Rectal smooth muscle tissue (tissue), 1 donor: ENCODE measurements around the gene DNMT1.

ENCODE experiments used
- H3K27ac ChIP-seq: one replicate; pipeline ENCODE4 v1.7.0; 2013; ENCODE audit warnings: low read depth, low read length, inconsistent platforms
- H3K27me3 ChIP-seq: one replicate; pipeline ENCODE4 v1.7.0; 2013; ENCODE audit warnings: low read length; ENCODE audit not compliant: control insufficient read depth, insufficient read depth
- H3K36me3 ChIP-seq: one replicate; pipeline ENCODE4 v1.7.0; 2013; ENCODE audit warnings: low read length; ENCODE audit not compliant: control insufficient read depth, insufficient read depth
- H3K4me1 ChIP-seq: one replicate; pipeline ENCODE4 v1.7.0; 2013; ENCODE audit warnings: low read length; ENCODE audit not compliant: control insufficient read depth, insufficient read depth
- H3K4me3 ChIP-seq: one replicate; pipeline ENCODE4 v1.7.0; 2013; ENCODE audit warnings: low read length
- H3K9ac ChIP-seq: one replicate; pipeline ENCODE4 v1.7.0; 2013; ENCODE audit warnings: low read length

Gene DNMT1

DNA sequence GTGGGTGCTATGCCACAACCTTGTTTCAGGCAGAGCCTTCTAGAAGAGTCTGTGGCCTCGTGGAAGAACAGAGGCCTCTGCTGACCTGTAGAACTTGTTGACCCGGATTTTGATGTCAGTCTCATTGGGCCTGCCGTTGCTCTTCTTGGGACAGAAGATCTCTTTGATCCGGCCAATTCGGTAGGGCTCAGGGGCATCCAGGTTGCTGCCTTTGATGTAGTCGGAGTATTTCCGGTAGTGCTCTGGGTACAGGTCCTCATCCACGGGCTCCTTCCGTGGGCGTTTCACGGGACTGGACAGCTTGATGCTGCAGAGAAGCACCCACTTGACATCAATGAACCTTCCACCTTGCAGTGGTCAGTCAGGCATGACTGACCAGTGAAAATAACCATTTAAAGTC, 51.1 kb downstream of the DNMT1 start:
- no peak overlapping the region for H3K27ac ChIP-seq

DNA sequence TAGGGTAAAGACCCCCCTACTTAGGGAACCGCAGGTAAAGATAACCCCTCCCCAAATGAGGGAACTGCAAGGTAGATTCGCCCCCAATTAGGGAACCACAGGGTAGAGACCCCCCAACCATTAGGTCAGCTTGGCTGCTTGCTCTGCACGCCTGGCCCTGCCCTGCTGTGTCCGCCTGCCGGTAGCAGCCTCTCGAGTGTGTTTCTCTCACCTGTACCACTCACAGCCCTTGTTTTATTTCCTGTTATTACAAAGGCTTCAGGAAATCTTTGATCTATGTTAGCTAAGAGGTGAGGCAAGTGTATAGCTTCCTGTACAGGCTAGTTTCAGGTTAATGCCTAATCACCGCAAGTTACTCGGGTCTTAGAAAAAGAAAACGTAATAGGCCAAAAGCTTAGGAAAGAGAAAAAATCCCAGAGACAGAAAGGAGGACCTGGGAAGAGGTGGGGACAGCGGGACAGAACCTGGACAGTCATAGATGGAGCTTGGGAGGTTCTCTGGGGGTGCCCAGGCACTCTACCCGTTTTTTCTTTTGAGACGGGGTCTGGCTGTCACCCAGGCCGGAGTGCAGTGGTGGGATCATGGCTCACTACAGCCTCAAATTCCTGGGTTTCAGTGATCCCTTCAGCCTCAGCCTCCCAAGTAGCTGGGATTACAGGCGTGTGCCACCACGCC, 51.9 kb downstream of the DNMT1 start:
- no peaks in the 10 kb centered on the region for H3K4me1 ChIP-seq
- no peak overlapping the region for H3K9ac ChIP-seq
- H3K4me3 ChIP-seq, result no peak overlapping the region
- H3K27me3 ChIP-seq, result no peaks in the 10 kb centered on the region
- H3K27ac ChIP-seq, result no peak overlapping the region
- peaks cover 41% of the 10 kb centered on the region for H3K36me3 ChIP-seq

More for the DNA sequence above, 51.1 kb downstream of the DNMT1 start:
- Histone ChIP-seq H3K4me3 (no peak overlapping the region), H3K9ac (no peak overlapping the region), H3K36me3 (peaks cover 39% of the 10 kb centered on the region), H3K27me3 (no peaks in the 10 kb centered on the region), H3K4me1 (no peaks in the 10 kb centered on the region)

DNA sequence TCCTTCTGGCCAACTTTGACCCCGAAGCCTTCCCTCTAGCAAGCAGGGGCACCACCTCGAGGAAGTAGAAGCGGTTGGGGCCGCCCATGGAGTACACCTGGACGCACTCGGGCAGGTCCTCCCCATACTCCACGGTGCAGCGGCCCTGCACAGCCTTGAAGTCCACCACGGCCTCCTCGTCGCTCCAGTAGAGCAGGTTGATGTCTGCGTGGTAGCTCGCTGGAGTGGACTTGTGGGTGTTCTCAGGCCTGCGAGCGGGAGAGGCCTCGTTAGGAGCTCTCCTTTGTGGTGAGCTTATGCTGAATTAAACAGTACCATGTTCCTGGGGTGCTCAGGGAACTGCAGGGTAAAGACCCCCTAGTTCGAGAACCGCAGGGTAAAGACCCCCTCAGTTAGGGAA, 52.8 kb downstream of the DNMT1 start:
- Histone ChIP-seq H3K27ac (no peak overlapping the region), H3K9ac (no peak overlapping the region), H3K27me3 (no peaks in the 10 kb centered on the region), H3K4me1 (no peaks in the 10 kb centered on the region), H3K4me3 (no peak overlapping the region), H3K36me3 (peaks cover 48% of the 10 kb centered on the region)

DNA sequence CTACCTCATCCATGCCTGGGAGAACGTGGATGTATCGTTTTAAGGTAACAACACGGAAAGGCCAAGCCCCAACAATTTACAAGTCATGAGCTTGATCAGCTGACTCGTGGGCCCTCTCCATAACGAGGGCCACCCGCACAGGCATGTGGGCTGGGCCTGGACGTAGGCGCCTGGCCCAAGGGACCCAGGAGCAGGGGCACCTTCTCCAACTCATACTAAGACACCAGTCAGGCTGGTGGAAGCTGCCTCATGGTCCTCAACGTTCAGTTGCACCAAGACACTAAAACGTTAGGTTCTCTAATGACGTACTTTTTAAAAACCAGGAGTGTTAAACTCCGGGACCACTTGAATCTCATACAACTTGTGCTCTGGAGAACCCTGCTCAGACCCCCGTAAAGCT, 53.3 kb downstream of the DNMT1 start:
- no peak overlapping the region for H3K9ac ChIP-seq
- peaks cover 47% of the 10 kb centered on the region for H3K36me3 ChIP-seq
- H3K4me1 ChIP-seq, result no peaks in the 10 kb centered on the region
- H3K27me3 ChIP-seq, result no peaks in the 10 kb centered on the region
- no peak overlapping the region for H3K27ac ChIP-seq
- no peak overlapping the region for H3K4me3 ChIP-seq

DNA sequence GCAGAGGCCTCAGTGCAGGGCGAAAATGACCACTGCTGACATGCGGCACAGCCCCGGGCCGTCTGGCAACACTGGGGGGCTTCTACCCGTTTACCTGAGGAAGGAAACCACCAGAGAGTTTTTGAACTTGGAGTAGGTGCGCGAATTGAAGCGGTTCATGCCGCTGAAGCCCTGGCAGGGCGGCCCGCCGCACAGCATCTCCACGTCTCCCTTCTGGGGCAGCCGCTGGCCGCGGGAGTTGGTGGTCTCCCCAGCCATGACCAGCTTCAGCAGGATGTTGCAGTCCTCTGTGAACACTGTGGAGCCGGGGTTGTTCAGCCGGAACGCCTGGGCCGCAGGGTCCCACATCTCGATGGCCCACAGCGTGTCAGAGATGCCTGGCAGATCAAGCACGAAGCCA, 54.8 kb downstream of the DNMT1 start:
- no peak overlapping the region for H3K9ac ChIP-seq
- no peak overlapping the region for H3K4me3 ChIP-seq
- no peaks in the 10 kb centered on the region for H3K4me1 ChIP-seq
- no peaks in the 10 kb centered on the region for H3K27me3 ChIP-seq
- no peak overlapping the region for H3K27ac ChIP-seq
- peaks cover 42% of the 10 kb centered on the region for H3K36me3 ChIP-seq

DNA sequence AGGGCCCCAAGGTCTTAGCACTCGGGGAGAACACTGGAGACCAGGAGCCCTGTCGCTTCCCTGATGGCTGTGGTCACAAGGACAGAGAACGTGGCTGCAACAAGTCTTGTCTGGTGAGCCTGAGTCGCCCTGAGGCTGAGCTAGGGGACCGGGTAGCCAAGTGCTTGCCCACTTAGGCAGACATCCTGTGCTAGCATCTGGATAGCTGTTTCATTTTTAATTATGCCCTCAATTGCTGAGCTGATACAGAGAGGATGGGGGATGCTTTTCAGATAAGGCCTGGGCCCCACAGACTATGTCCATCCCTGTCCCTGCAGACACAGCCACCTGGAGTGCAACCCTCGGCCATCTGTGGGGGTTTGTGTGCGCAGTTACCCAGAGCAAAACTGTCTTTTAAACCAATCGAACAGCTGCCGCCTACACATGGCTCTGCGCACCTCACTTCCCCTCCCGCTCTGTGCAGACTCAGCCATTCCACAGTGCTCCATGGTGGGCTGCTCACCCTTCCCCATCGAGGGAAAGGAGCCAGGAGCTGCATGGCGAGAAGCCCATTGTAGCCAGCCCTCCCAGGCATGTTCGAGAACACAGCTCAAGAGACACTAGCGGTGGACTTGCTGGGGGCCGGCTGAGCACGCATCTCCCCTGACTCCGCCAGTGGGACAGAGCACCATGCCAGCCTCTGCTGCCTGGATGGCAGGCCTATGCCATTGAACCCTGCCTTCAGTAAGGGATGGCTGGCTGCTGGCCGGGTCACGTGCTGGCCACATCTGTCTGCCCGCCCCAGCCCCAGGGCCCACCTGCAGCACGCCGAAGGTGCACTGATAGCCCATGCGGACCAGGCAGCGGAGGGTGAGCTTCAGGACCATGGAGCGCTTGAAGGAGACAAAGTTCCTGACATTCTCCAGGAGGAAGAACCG, 55.6 kb downstream of the DNMT1 start:
- H3K27ac ChIP-seq, result no peak overlapping the region
- H3K9ac ChIP-seq, result no peak overlapping the region
- peaks cover 36% of the 10 kb centered on the region for H3K36me3 ChIP-seq
- H3K4me1 ChIP-seq, result no peaks in the 10 kb centered on the region
- H3K4me3 ChIP-seq, result no peak overlapping the region
- H3K27me3 ChIP-seq, result no peaks in the 10 kb centered on the region

DNA sequence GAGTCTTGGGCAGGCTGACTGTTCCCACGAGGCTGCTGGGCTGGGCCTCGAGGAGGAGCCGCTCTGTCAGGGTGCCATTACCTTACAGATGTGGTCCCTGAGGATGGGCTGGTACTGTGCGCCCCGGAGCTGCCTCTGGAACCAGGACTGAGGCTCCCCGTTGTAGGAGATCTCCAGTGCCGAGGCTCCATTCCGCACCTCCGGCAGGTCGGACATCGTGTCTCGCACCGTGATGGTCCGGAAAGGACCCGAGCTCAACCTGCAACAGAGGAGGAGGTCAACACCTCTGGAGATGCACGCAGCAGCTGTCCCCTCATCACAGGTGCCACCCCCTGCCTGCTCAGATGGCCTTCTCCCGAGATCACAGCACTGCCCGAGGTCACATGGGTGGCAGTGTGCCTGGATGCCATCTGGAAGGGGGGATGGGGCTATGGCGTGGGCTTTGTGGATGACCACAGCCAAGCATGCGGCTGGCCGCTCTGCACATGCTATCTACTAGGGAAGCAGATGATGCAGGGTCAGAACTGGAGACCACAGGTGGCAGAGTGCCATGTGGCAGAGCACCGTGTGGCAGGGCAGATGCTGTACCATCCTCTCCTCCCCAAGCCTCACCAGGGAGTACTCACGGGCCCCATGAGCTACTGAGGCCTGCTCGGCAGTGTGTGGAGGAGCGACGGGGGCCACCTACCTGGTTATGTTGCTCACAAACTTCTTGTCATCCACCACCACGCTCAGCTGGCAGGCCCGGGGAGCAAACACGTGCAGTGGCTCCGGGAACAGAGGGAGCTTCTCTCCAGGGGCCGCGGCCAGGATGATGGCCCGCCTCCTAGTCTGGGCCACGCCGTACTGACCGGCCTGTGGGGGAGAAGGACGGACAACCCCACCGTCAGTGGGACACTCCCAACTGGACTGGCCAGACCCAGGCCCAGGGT, 56.7 kb downstream of the DNMT1 start:
- Histone ChIP-seq H3K9ac (no peak overlapping the region), H3K27me3 (no peaks in the 10 kb centered on the region), H3K36me3 (peaks cover 38% of the 10 kb centered on the region), H3K27ac (no peak overlapping the region), H3K4me3 (no peak overlapping the region), H3K4me1 (no peaks in the 10 kb centered on the region)

DNA sequence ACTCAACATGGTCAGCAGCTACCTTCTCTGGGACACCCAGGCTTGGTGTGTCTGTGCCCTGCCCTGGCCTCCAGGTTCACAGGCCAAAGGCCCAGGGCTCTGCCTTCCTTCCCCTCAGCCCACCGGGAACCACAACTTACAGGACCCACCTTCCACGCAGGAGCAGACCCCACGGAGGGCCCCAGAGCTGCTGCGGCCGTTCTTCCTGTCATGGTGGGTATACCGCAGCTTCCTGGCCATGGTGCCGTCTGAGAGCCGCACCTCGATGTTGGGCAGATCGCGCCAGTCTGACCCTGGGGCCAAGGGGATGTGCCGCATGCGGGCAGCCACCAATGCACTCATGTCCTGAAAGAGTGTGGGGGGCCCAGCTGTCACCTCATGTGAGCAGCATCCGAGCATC, 57.8 kb downstream of the DNMT1 start:
- H3K9ac ChIP-seq, result no peak overlapping the region
- no peaks in the 10 kb centered on the region for H3K4me1 ChIP-seq
- no peak overlapping the region for H3K27ac ChIP-seq
- H3K36me3 ChIP-seq, result peaks cover 34% of the 10 kb centered on the region
- no peaks in the 10 kb centered on the region for H3K27me3 ChIP-seq
- H3K4me3 ChIP-seq, result no peak overlapping the region

DNA sequence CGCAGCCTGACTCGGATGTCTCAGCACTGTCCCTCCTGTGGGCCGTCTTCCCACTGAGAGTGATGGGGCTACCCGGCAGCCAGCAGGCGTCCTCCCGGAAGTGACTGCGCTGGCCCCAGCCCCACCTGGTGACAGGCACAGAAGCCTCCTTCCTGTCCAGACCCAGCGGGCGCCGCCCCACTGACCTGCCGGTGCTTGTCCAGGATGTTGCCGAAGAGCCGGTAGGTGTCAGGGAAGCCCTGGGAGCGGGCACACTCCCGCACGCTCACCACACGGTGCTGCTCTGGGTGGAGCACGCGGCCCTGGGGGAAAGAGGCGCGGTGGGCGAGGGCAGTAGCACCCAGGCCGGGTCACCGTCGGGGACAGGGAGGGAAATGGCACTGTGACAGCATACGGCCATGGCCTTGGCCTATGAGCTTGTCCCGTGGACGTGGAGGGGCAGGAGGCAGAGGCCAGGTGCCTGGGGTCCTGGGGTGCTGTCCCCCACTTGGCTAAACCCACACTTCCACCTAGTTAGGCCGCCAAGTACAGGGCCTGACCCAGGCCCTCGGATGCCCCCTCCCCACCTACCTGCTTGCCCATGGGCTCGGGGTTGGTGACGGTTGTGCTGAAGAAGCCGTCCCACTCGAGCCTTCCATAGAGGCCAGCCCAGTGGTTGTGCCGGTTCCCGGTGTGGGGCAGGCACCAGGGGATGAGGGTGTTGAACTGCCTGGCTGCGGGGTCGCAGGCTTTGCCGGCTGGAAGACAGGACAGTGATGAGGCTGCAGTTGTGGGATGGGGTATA, 59.0 kb downstream of the DNMT1 start:
- H3K27me3 ChIP-seq, result no peaks in the 10 kb centered on the region
- no peak overlapping the region for H3K4me3 ChIP-seq
- H3K4me1 ChIP-seq, result no peaks in the 10 kb centered on the region
- no peak overlapping the region for H3K9ac ChIP-seq
- H3K27ac ChIP-seq, result no peak overlapping the region
- peaks cover 28% of the 10 kb centered on the region for H3K36me3 ChIP-seq

DNA sequence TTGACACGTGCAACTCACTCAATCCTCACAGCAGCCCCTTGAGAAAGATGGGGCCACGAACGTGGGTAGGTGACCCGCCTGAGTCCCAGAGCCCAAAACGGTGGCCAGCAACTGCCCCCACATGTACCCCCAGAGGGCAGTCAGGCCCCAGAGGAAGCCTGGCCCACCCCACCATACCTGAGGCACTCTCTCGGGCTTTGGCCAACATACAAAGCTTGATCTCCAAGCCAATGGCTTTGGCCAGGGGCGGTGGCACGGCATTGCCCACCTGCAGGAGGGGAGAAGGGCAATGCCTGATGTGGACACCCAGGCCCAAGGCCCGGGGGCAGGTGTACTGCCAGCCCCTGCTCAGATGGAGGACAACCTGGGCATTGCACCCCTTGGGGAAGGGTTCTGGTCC, 60.7 kb downstream of the DNMT1 start:
- Histone ChIP-seq H3K9ac (no peak overlapping the region), H3K4me1 (no peaks in the 10 kb centered on the region), H3K36me3 (peaks cover 24% of the 10 kb centered on the region), H3K27ac (no peak overlapping the region), H3K4me3 (no peak overlapping the region), H3K27me3 (no peaks in the 10 kb centered on the region)

DNA sequence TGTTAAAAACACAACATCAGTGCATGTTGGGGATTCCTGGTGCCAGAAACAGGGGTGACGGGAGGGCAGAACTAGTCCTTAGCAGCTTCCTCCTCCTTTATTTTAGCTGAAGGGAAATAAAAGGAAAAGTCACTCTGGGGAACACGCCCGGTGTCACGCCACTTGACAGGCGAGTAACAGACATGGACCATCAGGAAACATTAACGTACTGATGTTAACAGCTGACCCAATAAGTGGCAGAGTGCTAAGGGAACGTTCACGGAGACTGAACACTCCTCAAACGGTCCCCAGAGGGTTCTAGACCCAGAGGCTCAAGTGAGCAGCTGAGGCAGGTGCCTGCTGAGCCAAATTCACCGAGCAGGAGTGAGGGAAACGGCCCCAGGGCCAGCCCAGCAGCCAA, 61.2 kb downstream of the DNMT1 start:
- Histone ChIP-seq H3K4me3 (no peak overlapping the region), H3K27ac (no peak overlapping the region), H3K27me3 (no peaks in the 10 kb centered on the region), H3K36me3 (peaks cover 23% of the 10 kb centered on the region), H3K4me1 (no peaks in the 10 kb centered on the region), H3K9ac (no peak overlapping the region)
